GM12892 (cell line): ENCODE measurements around the gene HCRT.

Experiments
- POLR2A ChIP-seq: IDR thresholded peaks from 2 replicates; pipeline ENCODE4 v1.6.1; 2011; ENCODE audit warnings: low read depth, low read length, control low read depth
- TAF1 ChIP-seq: IDR thresholded peaks from 2 replicates; pipeline ENCODE4 v1.6.1; 2011; ENCODE audit warnings: low read depth, mild to moderate bottlenecking, control low read depth, low read length, borderline replicate concordance

DNA sequence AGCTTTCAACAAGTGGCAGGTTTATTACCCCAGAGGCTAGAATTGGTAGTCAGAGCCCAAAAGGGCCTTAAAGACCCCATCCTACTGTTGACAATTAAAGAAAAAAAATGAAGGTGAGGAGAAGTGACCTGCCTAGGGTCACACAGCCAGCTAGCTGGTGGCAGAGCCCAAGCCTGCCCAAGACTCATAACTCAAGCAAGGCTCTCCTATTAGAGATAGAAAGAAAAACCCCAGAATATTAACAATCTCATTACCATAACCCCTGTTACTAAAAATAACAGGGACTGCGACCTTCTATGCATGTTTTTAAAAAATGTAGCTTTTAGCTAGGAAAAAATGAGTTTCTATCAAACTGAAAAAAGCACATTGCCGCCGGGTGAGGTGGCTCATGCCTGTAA is 48.6 kb downstream of the HCRT start:
- no peak for TF ChIP-seq POLR2A
- no peak for TF ChIP-seq TAF1
